Renal cortical epithelial cell (primary cell): ENCODE measurements around the gene ADGRG1. TPM values are rescaled to one million over a fixed set of nuclear protein-coding genes. Genes with fewer than 3 reads are reported as not detected.

Experiments
- DNase-seq: peaks from one replicate; pipeline ENCODE4 v3.0.0-alpha.2; 2011; ENCODE audit warnings: low read depth
- total RNA-seq: library from RNA; depleted of rRNA; stranded (reverse); fragments of >200 nt; gene quantifications from 2 replicates; pipeline ENCODE4 v1.2.3, GENCODE V29; 2014

The ADGRG1 gene
- total RNA-seq, 1 donor from 2014 or later, result 305 TPM

GRCh38 chr16:57648581-57649442 is 20.4 kb downstream of the ADGRG1 start:
- DNase-seq, result peak; percentile 54

DNA sequence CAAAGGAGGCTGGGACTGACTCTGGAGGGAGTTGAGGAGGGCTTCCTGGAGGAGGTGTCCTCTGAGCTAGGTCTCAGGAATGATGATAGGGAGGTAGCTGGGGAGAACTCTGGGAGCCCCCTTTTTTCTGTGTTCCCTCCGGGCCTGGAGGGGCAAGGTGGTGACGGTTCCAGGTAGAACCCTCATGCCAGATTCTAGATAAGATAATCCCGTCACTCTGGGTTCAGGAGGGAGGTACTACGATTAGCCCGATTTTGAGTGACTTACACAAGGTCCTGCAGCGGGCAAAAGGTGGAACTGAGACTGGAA is 21.0 kb downstream of the ADGRG1 start:
- no peak for DNase-seq

DNA sequence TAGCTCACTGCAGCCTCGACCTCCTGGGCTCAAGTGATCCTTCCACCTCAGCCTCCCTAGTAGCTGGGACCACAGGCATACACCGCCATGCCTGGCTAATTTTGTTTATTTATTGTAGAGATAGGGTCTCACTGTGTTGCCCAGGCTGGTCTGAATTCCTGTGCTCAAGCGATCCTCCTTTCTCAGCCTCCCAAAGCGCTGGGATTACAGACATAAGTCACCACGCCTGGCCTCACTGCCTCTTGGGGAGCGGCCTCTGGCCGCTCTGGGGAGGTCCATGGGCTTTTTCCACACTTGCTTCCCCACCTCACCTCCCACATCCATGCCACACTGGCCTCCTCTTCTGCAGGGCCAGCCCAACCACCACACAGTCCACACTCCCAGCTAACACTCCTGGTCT is 21.4 kb downstream of the ADGRG1 start:
- no peak for DNase-seq

GRCh38 chr16:57651344-57652333 is 23.2 kb downstream of the ADGRG1 start:
- DNase-seq, result no peak

DNA sequence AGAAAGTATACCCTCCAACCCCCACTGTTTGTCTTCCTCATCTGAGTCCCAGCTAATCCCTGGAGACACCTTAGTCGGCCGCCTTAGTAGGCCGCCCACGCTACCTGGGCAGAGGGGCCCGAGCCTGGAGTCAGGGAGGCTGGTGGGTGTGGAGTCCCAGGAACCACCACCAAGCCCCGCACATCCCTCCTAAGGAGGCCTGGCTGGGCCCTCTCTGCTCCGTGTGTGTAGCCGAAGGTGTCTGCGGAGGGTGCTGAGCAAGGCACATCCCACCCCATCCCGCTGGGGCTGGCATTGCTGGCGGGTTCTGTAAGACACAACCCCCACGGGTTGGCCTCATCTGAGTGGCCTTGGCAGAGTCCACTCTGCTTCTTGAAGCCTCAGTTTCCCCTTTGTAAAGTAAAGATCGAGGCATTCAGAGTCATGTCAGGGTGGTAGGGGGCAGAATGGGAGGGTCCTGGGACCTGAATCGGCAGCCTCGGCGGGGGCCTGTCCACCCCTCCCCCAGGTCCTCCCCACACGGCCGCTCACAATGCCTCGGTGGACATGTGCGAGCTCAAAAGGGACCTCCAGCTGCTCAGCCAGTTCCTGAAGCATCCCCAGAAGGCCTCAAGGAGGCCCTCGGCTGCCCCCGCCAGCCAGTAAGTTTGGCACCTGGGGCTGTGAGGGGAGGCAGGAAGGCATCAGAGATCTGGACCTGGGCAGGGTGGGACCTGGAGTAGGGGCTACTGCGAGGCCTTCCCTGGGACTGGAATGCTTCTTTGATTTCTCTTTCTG is 24.5 kb downstream of the ADGRG1 start:
- no peak for DNase-seq

- no peak for DNase-seq
These were observed 25.5 kb downstream of the ADGRG1 start for GRCh38 chr16:57653936-57654335.

- no peak for DNase-seq
These were observed 28.0 kb downstream of the ADGRG1 start for GRCh38 chr16:57656342-57656955.

DNA sequence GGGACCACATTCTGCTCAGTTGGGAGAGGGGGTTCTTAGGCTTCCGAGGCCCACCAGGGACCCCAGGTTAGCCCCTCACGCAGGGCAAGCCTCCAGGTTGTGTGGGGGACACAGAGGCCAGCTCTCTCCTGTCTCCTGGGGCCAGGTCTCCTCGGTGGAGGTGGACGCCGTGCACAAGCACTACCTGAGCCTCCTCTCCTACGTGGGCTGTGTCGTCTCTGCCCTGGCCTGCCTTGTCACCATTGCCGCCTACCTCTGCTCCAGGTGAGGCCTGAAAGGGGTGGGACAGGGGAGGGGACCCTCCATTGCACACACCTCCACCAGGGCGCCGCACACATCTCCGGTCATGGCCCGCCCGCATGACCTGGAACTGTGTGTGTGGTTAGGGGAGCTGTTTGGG is 28.8 kb downstream of the ADGRG1 start:
- DNase-seq, result no peak

DNA sequence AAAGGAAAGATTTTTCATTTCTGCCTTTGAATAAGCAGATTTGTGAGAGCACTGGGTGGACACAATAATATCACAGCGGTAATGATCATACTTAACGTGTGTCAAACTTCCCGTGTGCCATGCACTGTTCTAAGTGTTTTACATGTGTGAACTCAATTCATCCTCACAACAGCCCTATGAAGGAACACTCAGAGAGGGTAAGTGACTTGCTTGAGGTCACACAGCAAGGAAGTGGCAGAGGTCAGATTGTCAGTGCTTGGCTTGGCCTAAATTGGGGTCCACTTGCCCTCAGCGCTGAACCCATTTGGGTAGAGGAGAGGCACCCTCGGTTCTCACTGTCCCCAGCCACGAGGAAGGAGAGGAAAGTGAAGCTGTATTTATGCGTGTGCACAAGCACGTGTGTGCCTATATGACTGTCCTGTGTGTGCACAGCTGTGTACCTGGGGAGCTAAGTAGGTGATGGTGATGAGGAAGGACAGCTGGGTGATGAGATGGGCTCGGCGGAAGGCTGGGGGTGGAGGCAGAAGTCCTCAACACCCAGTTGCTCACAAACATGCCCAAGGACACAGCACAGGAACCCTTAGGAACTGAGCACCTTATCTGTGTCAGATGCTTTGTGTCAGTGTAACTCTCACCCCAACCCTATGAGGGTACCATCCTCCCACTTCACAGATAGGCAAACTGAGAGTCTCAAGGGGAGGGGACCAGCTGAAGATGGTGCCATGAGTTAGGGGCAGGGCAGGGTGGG is 29.9 kb downstream of the ADGRG1 start:
- DNase-seq, result no peak

DNA sequence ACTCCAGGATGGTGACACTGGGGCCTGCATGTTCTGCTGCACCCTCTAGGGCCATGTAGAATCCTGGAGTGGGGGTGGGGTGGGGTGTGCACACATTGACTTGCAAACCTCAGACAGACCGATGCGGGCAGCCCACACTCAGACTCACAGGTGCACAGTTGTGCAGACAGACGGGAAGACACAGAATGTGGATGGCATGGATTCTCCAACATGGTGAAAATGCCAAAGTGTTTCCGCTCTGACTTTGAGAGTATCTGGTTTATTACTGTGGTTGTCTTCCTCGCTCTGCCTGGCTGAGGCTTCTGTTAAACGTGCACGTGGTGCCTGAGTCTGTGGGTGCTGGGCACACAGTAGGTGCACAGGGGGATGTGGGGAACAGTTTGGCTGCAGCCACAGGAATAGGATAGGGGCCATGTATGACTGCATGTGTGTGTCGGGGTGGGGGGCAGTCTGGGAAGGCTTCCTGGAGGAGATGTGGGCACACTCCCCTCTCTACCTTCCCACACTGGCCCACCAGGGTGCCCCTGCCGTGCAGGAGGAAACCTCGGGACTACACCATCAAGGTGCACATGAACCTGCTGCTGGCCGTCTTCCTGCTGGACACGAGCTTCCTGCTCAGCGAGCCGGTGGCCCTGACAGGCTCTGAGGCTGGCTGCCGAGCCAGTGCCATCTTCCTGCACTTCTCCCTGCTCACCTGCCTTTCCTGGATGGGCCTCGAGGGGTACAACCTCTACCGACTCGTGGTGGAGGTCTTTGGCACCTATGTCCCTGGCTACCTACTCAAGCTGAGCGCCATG is 30.6 kb downstream of the ADGRG1 start:
- no peak for DNase-seq

GRCh38 chr16:57660715-57661463 is 32.5 kb downstream of the ADGRG1 start:
- no peak for DNase-seq

DNA sequence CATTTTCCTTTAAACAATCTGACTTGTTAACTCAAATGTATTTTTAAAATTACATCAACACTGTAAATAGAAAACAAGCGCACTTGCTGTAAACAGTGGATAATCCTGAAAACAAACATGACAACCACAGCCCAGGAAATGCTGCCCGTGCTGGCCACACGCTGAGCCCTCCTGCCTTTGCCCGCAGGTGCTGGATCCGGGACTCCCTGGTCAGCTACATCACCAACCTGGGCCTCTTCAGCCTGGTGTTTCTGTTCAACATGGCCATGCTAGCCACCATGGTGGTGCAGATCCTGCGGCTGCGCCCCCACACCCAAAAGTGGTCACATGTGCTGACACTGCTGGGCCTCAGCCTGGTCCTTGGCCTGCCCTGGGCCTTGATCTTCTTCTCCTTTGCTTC is 33.1 kb downstream of the ADGRG1 start:
- DNase-seq, result no peak

GRCh38 chr16:57661936-57662906 is 33.8 kb downstream of the ADGRG1 start:
- DNase-seq, result no peak

- no peak for DNase-seq
These were observed 35.0 kb downstream of the ADGRG1 start for GRCh38 chr16:57663436-57663835.

GRCh38 chr16:57663917-57664661 is 35.7 kb downstream of the ADGRG1 start:
- no peak for DNase-seq

GRCh38 chr16:57664662-57665025 is 36.2 kb downstream of the ADGRG1 start:
- no peak for DNase-seq

- DNase-seq, result no peak
These were observed 37.1 kb downstream of the ADGRG1 start for GRCh38 chr16:57665541-57665940.
